Gastroesophageal sphincter (tissue), 3 donors: ENCODE results near the gene PPP2R2B.

Experiments used
- EP300 ChIP-seq: sonication (generic); formaldehyde crosslinking; IDR thresholded peaks from one replicate; pipeline ENCODE4 v1.6.1; 2017; ENCODE audit warnings: antibody characterized with exemption, mild to moderate bottlenecking
- POLR2A ChIP-seq, 2 donors: fragments of 450-650 bp; IDR thresholded peaks; one replicate each; pipeline ENCODE4 v1.6.1; 2017; ENCODE audit warnings: antibody characterized with exemption in 2 of 2, mild to moderate bottlenecking in 2 of 2, moderate library complexity in 1 of 2
- POLR2AphosphoS5 ChIP-seq: sonication (generic); formaldehyde crosslinking; IDR thresholded peaks from one replicate; pipeline ENCODE4 v1.6.1; 2017; ENCODE audit warnings: antibody characterized with exemption
- TF ChIP-seq, protein P1 (sequence below), 4 experiments: fragments of 200-600 bp in 2 of 4; fragments of 450-650 bp in 2 of 4; sonication (generic) in 1 of 4; IDR thresholded peaks; one replicate each; pipeline ENCODE4 v1.5.1; 2017 to 2019; ENCODE audit warnings: antibody characterized with exemption in 4 of 4, mild to moderate bottlenecking in 2 of 4, moderate library complexity in 2 of 4

- TF ChIP-seq, protein P1, sequence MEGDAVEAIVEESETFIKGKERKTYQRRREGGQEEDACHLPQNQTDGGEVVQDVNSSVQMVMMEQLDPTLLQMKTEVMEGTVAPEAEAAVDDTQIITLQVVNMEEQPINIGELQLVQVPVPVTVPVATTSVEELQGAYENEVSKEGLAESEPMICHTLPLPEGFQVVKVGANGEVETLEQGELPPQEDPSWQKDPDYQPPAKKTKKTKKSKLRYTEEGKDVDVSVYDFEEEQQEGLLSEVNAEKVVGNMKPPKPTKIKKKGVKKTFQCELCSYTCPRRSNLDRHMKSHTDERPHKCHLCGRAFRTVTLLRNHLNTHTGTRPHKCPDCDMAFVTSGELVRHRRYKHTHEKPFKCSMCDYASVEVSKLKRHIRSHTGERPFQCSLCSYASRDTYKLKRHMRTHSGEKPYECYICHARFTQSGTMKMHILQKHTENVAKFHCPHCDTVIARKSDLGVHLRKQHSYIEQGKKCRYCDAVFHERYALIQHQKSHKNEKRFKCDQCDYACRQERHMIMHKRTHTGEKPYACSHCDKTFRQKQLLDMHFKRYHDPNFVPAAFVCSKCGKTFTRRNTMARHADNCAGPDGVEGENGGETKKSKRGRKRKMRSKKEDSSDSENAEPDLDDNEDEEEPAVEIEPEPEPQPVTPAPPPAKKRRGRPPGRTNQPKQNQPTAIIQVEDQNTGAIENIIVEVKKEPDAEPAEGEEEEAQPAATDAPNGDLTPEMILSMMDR (IDR thresholded peaks at IDR 0.05) = no peak
- TF ChIP-seq POLR2AphosphoS5 (no peak), POLR2A (IDR thresholded peaks at IDR 0.05) (no peak), EP300 (no peak)
Observed at GRCh38 chr5:146794326-146795029, 84.1 kb downstream of the PPP2R2B start.
